HG03571 (cell line): ENCODE results near the gene ECM2.
"Not testable (repeated sequence)": the region's sequence is repeated elsewhere in the genome, so short reads cannot be mapped to it uniquely, and the experiment has no call there.

Experiments used
- ATAC-seq: cut with Tn5 transposase; IDR thresholded peaks from one replicate; pipeline ENCODE4 v1.9.1; 2021; ENCODE audit not compliant: unreplicated experiment

ECM2 gene

DNA sequence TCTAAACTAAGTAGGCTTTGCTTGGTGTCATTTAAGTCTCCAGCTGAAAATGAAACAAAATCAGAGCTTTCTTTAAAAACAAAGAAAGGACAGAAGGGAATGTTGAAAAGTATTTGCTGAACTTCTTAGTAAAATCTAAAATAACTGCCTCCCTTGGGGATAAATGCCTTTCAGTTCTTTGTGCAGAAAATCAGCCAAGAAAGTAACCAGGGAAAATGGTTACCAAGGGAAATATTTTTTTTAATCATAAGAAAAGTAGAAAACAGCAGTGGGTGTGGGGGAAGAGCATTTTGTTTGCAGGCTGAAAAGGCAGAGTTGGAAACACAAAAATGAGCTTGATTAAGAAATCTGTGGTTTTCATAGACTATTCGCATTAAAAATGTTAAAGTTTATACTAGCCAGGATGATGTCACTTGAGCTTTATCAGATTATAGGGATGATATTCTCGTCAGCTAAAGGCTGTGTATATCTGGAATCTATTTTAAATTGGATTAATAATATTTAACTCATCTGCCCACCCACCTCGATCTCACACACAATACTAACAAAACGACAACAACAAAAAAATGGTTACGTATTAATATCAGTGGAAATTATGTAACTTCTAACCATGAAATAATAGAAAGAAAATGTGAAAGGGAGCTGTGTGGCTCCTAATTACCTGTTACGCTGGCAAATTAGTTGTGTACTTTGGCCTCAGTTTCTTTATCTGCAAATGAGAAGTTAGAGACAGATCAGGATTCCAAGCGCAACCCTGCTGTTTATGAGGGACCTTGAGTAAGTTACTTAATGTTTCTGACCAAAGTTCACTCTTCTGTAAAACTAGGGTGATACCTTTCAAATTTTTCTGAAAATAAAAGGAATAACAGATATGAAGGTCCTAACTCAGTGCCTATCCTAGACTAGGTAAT is at the start of gene ECM2:
Gene ECM2, minus strand, starts transcription at position 51 of the 911 bp plus-strand sequence. CDS start 13,124 bp downstream, outside the sequence.
- no peak for ATAC-seq

- no peak for ATAC-seq
Measured at GRCh38 chr9:92576175-92576574, 40.4 kb upstream of the ECM2 start.

DNA sequence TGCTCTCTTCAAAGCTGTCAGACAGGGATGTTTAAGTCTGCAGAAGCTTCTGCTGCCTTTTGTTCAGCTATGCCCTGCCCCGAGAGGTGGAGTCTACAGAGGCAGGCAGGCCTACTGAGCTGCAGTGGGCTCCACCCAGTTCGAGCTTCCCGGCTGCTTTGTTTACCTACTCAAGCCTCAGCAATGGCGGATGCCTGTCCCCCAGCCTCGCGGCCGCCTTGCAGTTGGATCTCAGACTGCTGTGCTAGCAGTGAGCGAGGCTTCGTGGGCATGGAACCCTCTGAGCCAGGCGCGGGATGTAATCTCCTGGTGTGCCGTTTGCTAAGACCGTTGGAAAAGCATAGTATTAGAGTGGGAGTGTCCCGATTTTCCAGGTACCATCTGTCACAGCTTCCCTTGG is 37.8 kb upstream of the ECM2 start:
- not testable (repeated sequence) for ATAC-seq

DNA sequence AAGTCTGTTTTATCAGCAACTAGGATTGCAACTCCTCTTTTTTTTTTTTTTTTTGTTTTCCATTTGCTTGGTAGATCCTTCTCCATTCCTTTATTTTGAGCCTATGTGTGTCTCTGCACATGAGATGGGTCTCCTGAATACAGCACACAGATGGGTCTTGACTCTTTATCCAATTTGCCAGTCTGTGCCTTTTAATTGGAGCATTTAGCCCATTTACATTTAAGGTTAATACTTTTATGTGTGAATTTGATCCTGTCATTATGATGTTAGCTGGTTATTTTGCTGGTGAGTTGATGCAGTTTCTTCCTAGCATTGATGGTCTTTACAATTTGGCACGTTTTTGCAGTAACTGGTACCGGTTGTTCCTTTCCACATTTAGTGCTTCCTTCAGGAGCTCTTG is 36.1 kb upstream of the ECM2 start:
- not testable (repeated sequence) for ATAC-seq

DNA sequence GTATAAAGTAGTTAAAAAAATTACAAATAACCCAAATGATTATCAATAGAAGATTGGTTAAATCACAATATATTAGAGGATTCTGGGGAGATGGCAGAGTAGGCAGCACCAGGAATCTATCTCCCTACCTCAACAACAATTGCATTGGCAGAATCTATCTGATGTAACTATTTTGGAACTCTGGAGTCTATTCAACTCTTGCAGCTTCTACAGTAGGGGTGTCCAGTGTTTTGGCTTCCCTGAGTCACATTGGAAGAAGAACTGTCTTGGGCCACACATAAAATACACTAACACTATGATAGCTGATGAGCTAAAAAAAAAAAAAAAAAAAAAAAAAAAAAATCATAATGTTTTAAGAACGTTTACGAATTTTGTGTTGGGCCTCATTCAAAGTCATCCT is 29.2 kb upstream of the ECM2 start:
- ATAC-seq, result no peak

- ATAC-seq, result no peak
Measured at GRCh38 chr9:92564504-92564903, 28.7 kb upstream of the ECM2 start.

- no peak for ATAC-seq
Measured at GRCh38 chr9:92563116-92564100, 27.6 kb upstream of the ECM2 start.

- no peak for ATAC-seq
Measured at GRCh38 chr9:92562461-92562967, 26.7 kb upstream of the ECM2 start.

DNA sequence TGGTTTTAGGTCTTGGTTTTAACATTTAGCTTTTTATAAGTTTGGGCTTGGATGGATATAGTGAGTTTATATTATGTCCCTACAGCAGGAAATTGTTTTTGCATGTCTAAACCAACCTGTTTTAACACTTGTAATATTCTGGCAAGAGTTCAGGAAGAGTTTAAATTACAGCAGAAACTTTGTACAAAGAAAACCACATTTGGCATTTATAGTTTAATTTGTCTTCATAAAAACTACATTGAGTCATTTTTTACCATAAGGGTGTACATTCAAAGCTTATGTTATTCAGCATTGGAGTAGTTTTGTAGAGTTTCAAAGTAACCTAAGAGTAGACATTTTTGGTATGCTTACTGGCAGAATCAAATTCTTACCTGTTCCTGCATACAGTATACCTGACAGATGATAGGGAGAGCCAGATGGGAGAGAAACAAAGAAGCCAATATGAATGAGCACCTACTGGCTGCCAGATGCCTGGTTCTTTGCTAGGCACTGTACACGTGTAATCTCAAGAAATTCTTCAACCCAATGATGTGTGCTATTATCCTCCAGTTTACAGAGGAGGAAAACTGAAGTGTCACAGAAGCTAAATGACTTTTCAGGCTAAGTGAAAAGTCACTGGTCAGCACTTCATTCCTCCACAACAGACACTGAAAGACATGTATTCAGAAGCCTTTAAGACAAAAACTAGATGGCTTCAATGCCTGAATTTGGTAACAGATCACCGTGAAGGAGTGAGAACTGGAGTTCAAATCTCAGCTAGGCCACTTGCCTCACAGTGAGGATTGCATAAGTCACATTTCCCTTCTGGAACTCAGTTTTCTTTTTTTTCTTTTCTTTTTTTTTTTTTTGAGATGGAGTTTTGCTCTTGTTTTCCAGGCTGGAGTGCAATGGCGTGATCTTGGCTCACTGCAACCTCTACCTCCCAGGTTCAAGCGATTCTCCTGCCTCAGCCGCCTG is 25.9 kb upstream of the ECM2 start:
- ATAC-seq, result no peak

DNA sequence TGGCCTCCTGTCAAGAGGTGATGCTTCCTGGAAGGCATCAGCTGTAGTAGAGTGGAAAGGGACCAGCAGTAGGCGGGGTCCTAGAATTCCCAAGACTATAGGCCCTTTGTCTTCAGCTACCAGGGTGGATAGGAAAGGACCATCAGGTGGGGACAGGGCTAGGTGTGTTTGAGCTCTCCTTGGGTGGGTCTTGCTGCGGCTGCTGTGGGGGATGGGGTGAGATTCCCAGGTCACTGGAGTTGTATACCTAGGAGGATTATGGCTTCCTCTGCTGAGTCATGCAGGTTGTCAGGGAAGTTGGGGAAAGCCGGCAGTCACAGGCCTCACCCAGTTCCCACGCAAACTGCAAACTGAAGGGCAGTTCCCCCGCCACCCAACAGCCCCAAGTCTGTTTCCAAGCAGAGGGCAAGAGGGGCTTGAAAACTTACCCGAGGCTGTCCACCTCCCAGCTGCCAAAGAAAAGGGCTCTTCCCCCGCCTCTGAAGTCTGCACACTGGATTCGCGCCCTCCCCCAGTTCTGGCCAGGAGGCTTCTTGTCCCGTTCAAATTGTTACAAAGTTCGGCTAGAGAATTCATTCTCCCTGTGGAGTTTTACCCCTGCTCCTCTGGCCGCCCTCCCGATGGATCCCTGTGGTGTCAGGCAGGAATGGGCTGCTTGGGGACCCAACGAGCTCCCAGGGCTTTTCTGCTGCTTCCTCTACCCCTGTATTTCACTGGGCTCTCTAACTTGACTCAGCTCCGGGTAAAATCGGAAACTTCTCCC is 23.0 kb upstream of the ECM2 start:
- ATAC-seq, result no peak

- ATAC-seq, result no peak
Measured at GRCh38 chr9:92550765-92551164, 15.0 kb upstream of the ECM2 start.

DNA sequence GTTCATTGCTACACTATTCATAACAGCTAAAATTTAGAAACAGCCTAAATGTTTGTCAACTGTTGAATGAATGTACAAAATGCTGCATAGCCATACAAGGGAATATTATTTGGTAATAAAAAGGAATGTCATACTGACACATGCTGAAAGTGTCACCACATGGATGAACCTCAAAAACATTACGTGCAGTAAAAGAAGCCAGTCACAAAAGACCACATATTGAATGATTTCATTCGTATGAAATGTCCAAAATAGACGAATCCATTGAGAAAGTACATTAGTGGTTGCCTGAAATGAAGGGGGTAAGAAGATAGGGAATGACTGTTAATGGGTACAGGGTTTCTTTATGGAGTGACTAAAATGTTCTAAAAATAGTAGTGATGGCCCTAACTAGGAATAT is 11.6 kb upstream of the ECM2 start:
- ATAC-seq, result no peak

- ATAC-seq, result no peak
Measured at GRCh38 chr9:92545002-92545510, 9.3 kb upstream of the ECM2 start.

GRCh38 chr9:92543972-92544371 is 8.2 kb upstream of the ECM2 start:
- ATAC-seq, result no peak

DNA sequence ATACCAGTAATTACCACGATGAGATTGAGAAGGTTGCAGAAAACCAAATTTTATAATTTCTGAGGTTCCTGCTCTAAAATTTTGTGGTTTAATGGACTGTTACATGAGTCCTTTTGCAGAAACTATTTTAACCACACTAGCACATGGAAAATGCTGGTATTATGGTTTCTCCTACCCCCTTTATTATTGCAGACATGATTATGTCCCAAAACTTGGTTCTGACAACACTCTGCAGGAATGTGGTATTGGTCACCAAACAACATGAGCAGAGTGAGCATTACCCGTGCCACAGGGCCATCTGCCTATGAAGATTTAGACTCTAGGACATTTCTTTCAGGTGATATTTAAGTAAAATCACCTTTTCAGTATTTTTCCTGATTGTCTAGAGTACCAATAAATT is 2.8 kb upstream of the ECM2 start:
- ATAC-seq, result no peak

DNA sequence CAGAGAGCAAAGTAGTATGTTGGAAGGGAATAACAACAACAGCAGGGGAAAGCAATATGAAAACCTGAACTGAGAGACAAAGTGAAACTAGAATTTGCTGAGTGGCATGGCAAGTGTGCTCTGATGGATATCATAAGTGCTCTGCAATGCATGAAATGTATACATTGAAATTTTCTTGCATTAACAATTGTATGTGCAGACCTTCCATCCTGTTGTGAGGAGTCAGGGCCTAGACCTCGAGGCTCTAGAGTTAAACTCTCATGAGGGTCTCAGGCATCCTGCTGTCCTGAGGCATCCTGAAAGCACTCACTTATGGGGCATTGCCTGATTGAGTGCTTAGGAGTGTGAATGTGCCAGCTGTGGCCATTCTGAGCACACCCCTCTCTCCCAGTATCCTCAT is 1.1 kb downstream of the ECM2 start:
- ATAC-seq, result no peak

- no peak for ATAC-seq
Measured at GRCh38 chr9:92534204-92534603, 1.6 kb downstream of the ECM2 start.

DNA sequence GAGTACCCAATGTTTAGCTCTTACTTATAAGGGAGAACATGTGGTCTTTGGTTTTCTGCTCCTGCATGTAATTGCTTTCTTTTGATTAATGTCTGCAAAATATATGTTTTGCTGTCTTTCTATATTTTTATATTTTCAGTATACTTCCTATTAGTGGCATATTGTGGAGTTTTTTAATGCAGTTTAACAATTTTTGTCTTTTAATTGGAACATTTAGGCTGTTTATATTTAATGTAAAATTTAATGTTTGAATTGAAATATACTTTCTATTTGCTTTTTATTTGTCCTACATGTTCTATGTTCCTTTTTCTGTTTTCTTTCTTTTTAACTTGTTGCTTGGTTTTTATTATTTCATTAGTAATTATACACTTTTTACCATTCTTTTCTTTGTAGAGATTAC is 4.9 kb downstream of the ECM2 start:
- no peak for ATAC-seq

DNA sequence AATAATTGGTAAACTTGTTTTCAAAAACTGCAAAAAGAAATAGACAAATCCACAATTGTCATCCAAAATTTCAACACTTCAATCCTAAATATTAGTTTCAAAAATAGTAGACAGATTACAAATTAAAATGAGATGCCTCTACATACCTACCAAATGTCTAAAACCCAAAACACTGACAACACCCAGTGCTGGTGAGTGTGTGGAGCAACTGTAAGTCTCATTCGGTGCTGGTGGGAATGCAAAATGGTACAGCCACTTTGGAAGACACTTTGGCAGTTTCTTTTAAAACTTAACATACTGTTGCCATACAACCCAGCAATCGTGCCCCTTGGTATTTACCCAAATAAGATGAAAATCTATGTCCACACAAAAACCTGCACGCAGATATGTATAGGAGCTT is 6.7 kb downstream of the ECM2 start:
- no peak for ATAC-seq

DNA sequence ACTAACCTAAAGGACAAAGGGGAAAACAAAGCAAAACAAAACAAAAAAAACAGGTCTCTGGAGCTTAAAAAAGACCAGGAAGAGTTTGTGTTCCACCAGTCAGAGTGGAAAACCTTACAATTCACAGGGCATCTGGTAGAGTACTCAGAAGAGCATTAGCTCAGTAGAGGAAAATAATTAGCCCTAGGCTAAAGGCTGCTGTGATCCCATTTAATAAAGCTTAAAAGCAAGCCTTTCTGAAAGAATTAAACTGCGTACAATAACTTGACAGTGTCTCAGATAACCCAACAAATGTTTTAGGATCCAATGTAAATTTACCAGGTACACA is 7.3 kb downstream of the ECM2 start:
- ATAC-seq, result no peak
